Suppressor macrophage (primary cell): ENCODE results near the gene IL17RA.
"Not testable (repeated sequence)": the region's sequence is repeated elsewhere in the genome, so short reads cannot be mapped to it uniquely, and the experiment has no call there.

Experiments used
- DNase-seq, 4 experiments: peaks; one replicate each; pipeline ENCODE4 v3.0.0-alpha.2; 2020 to 2022

The IL17RA gene

DNA sequence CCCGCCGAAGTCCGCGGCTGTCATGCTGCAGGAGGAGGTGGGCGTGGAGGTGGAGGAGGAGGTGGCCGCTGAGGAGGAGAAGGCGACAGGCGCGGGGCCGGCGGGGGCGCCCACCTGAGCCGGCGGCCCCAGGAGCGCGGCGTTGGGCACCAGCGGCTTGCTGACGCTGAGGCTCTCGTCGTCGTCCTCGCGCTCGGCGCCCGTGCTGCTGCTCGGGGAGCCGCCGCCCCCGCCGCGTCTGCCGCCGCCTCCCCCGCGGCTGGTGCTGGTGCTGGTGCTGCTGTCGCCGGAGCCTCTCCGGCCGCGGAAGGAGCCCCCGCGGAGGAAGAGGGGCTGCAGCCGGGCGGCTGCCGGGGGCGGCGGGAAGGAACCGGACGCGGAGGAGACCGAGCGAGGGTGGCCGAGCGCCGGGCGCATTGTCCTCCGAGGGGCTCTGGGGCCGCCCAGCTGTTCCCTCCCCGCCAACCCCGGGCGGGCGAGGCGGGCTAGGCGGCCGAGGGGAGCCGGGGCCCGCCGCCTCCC lies 36.0 kb downstream of the IL17RA start:
- peak in 3 of 4 experiments; percentile 49 to 76 (median 67) for DNase-seq

DNA sequence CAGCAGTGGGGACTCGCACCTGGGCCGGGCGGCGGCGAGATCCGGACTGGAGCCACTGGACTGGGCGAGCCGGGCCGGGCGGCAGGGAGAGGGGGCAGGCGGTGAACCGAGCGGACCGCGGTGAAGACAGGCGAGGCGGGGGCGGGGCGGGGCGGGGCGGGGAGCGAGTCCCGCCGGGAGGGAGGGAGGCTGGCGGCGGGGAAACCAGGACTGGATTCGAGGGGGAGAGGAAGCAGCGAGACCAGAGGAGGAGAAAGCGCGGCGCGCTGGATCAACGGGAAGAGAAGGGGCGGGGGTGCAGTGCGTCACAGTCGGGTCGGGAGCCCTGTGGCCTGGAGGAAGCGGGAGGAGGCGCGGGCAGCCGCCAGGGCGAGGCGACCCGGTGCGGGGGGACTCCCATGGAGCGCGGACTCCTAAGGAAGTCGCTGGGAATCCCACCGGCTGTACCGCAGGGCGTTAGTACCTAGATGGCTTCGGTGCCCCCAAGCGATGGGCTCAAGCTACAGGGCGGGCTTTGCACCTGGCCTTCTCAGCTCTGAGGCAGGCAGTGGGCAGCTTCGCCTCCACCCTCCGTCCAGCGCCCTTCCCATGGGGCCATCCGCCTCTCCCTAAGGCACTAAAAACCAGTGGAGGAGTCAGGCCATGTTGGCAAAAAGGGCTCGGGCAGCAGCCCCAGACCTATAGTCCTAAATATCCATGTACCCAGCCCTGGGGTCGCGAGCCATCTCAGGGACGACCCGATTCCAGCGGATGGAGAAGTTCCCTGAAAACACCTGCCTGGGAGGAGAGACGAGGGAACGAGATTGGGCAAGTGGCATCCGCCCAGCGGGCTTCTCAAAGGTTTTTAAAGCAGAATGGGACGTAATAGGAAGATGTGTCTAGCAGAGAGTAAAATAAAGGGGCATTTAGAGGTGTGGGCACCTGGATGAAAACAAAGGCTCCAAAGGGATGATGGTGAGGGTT lies 36.7 kb downstream of the IL17RA start, which contains the start of gene TMEM121B:
TMEM121B (minus strand) TSS at position 128 of the 963 bp plus-strand sequence. CDS start 233 bp downstream, outside the sequence.
- peak; percentile 87 to 92 (median 91) for DNase-seq

DNA sequence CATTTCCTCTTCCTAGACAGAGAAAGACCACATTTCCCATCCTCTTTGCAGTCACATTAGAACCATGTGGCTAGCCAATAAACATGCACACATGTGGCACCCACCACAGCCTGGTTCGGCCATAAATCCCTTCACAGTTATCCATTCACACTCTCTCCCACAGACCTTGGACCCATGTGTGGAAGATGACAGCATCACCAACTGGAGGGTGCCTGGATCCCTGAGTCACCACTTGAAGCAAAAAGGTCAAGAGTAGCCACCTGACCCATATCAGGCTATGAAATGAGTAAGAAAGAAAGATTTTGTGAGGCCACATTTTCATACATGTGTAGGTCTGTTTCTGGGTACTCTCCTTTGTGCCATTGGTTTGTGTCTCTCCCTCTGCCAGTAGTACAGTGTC lies 45.4 kb downstream of the IL17RA start:
- peak in 1 of 4 experiments; percentile 66 for DNase-seq

DNA sequence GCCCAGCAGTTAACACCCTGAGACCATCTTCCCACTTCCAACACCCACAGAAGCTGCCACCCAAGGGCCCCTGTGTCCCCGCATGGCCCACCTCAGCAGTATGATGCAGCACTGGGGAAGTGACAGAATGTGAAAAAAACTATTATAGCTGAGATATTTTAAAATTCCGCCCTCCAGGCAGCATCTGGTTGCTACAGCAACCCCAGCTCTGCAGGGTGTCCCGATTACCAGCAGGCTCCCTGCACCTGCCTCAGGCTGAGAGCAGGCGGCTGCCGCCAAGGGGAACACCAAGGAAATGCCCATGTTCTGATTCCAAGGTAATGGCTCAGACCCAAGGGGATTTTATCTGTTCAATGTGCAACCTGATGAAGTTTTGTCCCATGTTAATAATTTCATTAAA lies 46.9 kb downstream of the IL17RA start:
- DNase-seq: peak in 1 of 4 experiments; percentile 45

DNA sequence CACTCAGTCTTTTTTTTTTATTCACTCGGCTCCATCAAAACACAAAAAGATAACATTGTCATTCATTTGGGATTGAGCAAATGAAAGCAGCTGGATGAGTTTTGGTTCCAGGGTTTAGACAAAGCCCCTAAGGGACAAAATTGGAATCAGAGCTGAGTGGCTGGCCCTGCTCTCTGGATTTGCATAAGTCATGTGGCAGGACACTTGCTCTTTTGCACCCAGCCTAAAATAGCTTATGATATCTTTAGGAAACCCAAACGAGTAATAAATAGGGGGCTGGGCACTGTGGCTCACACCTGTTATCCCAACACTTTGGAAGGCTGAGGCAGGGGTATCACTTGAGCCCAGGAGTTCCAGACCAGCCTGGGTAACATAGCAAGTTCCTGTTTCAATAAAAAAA lies 47.3 kb downstream of the IL17RA start:
- DNase-seq: no peak

DNA sequence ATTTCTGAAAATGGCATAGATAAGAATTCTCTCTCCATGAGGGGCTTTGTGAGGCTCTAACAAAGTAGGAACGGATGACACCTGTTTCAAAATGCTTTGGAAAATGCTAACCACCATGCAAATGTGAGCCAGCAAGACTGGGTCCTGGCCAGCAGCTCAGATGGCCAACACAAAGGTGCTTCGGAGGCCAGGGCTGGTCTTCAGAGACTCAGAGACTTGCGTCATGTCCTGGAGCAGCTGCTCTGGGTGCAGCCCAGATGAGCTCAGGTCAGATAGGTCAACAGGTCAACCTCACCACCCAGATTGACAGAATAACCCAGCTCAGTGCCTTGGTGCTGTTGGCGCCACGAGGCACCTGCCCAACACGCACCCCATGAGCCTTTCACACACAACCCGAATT lies 48.3 kb downstream of the IL17RA start:
- no peak for DNase-seq

DNA sequence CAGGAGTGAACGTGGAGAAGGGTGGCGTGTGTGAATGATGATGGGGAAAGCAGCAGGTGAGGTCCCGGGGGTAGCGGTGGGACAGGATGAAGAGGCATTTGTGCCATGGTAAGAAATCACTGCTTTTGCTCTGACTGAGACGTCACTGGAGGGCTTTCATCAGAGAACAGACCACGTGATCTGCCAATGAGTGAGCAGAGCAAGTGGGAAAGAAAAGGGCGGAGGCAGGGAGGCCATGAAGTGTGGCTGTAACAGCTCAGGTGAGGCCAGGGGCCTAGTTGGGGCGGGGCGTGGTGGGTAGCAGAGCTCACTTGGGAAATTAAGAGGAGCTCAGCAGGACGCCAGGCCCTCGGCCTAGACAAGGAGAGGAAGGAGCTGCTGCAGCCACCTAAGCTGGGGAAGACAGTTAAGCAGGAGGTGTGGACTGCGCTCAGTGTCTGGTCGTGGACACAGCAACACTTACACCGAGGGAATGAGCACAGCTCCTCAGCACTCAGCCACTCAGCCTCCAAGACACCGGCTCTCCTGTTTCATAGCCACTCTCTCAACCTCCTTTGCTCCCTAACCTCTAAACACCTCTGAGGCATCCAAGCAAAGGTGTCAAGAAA lies 50.5 kb downstream of the IL17RA start:
- no peak for DNase-seq

DNA sequence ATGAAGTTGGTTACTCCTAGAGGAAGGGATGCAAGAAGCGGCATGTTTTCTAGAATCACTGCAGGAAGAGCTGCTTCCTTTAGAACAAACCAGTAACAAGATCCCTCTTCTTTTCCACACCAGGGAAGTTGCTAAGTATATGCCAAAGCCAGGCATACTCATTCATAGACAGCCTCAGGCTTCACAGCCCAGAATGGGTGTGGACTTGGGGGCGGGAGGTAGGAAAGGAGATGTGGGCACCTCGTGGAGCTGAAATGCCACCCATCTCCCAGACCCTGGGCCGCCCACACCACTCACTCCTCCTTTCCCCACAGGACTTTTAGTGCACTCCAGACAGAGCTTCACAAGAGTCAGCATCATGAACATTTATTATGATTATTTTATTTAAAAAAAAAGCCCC lies 52.4 kb downstream of the IL17RA start:
- no peak for DNase-seq

DNA sequence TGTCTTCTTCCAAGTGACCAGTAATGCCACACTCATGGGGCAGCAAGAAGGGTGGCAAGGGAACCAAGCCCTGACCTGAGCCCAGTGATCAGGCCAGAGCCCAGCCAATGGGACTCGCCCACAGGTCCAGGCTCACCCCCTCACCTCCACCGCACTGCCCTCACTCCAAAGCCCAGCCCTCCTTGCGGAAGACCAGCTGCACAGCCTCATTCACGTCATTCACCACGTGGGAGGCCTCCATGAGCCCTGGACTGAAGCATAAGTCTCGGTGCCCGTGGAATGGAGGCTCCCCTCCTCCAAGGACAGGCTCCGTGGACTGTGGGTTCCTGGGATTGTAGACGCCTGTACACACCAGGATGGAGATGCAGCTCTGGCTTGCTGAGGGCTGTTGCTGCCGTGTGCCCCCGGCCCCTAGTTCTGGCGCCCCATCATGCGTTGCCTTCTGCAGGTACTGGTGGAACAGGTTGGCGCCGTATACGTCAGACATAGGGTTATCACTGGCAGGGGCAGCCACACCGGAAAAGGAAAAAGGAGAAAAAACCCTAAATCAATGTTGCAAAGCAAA lies 53.1 kb downstream of the IL17RA start:
- no peak for DNase-seq

DNA sequence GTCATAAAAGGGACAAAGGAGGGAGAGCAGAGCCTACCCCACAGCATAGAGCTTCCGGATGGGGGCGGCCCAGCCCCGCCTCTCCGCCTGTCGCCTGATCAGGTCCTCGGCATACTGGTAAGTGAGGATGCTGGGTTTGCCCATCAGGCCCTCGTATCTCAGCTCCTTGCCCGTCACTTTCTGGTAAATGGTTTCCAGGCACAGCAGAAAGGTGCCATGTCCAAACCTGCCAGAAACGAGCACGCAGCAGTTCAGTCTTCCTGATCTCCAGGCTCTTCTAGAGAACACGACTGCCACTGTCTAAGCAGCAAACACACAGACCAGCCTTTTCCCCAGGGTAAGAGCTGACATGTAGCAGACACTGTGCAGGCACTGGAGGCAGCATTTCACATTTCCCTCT lies 53.7 kb downstream of the IL17RA start:
- DNase-seq: no peak

DNA sequence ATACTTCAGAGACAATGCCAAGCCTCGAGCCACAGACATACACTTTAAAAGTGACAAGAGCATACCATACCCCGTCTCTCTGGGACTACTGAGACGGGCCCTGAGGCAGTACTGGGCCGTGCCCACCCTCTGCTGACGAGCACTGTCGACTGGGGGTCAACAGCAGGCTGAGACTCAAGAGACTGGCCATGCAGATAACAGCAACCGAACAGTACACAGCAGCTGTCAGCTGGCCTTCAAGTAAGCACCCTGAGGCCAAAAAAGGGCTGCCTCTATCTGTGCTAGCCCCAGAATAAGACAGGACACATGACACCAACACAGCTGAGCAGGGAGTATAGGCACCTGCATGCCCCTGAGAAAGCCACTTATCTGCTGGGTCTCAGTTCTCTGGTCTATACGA lies 55.2 kb downstream of the IL17RA start:
- no peak for DNase-seq

DNA sequence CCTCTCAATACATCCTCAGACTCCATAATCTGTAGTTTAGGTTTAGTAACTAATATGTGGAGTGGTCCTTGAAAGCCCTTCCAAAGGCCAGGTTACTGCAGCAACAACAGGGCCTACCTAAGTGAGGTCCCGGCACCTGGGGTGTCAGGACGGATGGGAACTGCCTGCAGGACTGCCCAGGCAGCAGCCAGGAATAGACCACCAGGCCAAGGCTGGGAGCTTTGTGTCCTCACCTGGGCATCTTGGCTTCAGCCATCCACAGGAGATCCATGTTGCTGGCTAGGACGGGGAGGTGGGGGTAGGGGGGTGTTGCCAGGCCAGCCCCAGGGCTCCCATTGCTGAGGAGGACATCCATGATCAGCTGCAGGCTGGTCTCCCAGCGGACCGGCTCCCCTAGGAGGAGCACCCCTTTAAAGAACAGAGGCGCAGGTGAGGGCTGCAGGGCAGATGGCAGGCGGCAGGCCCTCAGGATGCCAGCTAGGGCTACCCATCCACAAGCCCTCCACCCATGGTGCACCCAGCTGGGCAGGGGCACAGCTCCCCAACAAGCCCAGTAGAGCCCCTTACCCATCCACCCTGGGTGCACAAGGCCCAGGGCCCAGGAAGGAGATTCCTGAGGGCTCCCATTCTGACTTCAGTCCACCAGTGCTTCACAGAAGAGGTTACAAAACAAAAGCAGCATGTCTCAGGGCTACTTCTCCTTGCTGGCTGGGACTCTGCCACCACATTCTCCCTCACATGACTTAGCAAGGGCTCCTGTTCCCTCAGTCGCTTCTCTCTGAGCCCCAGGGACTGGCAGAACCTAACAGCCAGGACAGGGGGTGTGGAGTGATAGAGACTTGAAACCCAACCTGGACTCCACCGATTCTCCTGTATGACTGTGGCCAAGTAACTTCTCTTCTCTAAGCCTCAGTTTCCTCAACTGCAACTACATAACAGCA lies 56.3 kb downstream of the IL17RA start:
- peak in 3 of 4 experiments; percentile 42 to 69 (median 65) for DNase-seq

DNA sequence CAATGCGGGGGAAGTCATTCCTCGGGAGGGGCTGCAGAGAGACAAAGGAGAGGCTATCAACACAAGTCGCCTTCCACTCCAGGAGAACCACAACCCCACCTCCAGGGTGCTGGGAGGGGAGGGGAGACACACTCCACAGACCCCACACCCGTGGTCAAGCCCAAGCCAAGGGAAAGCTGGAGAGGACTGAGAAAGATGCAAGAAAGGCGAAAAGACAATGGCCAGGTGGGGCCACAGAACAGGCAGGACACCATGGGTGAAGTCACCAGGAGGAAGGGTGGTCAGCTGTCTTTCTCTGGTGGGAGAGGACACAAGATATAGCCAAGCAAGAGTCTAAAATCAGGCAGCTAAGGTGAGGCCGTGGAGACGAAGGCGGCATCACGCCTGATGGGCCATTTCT lies 58.3 kb downstream of the IL17RA start:
- DNase-seq: no peak

DNA sequence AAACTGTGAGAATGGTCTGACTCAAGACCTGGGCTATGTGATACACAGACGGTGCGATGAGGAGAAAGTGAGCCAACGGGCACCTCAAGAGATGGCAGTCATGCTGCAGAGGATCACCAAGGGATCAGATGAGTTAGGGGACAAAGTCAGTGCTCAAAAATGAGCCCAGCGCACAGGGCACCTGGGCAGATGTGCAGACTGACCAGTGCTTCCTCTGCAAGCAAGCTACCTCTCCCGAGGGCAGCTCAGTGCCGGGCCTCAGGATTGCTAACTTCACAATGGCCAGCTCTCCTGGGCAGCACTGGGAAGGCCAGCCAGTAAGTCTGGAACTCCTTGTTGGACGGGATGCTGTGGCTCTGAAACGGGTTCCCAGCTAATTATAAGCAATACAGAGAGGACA lies 59.0 kb downstream of the IL17RA start:
- DNase-seq: no peak

DNA sequence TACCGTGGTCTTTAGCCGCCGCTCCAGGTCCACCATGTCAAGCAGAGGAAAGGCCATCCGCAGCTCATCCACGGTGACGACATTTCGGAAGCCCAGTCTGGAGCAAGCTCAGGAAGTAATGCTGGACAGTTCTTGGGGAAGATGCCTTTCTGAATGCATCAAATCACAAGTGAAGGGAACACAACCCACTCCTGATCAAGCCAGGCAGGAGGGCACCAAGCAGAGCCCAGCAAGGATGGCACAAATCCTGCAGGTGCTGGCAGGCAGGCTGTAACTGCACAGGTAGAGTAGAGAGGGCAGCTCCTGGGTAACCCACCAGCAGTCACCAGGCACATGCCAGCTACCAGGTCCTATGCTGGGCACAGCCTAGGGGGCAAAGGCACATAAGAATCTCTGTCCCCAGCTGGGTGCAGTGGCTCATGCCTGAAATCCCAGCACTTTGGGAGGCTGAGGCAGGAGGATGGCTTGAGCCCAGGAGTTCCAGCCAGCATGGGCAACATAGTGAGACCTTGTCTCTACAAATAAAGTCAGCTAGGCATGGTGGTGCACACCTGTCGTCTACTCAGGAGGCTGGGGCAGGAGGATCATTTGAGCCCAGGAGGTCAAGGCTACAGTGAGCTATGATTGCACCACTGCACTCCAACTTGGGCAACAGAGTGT lies 60.4 kb downstream of the IL17RA start:
- no peak for DNase-seq

DNA sequence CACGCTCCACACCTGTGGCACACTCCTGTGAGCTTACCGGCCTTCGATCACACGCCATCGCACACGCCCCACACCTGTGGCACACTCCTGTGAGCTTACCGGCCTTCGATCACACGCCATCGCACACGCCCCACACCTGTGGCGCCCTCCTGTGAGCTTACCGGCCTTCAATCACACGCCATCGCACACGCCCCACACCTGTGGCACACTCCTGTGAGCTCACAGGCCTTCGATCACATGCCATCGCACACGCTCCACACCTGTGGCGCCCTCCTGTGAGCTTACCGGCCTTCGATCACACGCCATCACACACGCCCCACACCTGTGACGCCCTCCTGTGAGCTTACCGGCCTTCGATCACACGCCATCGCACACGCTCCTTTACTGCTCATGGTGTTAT lies 62.7 kb downstream of the IL17RA start:
- DNase-seq: not testable (repeated sequence)

DNA sequence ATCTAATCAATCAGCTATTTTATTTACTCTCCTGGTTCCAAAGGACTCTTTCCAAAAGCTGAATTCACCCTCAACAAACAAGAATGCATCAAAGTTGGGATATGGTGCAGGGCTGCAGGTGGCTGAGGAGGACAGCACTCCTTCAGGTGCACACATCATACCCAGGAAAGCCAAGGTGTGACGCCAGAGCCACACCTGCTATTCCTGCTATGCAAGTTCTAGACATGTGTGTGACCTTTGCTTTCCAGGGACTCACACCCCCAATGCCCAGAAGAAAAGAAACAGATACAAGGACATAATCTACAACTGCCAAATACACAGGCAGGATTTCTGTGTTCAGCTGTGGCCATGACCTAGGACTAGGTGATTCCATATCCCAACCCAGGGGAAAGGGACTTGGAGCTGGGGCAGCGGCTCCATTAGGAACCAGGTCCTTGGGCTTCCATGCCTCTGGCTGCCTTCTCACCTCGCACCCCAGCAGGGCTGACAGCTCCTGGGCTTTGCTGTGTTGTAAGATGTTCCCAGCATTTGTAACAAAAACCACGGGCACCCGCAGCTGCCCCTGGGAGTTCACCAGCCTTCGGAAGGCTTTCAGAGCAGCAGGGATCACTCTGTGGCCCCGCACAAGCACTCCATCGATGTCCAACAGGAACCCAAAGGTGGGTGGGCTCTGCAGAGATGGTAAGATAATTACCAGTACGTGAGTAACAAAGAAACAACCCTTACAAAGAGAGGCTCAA lies 64.4 kb downstream of the IL17RA start:
- DNase-seq: no peak

DNA sequence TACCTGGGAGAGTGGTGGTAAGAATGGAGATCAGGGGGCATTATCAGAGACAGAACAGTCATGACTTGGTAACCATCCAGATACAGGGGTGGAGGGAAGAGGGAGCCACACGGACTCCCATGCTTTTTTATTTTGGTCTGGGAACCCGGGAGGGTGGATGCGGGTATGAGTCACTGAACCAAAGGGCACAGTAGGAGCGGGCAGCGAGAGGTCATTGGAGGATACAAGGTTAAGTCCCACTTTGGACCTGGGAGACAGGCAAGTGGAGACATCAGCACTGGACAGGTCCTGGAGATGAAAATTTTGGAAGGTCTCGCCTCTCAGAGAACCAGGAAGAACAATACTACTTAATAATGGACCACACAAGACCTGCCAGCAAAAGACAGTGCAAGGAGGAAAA lies 67.5 kb downstream of the IL17RA start:
- no peak for DNase-seq

DNA sequence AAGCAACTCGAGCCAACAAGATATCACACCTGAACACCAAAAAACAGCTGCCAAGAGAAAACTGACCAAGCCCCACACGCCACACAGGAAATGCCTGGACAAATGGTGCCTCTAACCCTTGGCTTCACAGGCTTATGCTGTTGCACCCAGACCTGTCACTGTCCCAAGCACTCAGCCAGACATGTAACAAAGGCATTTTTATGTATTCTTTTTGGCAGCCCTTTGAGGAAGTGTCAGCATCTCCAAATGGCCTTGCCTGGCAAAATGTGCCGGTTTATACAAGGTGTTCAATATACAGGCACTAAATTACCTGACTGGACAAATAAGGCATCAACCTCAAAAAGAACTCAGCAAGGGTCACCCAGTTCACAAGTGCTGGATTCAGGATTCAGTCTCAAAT lies 68.2 kb downstream of the IL17RA start:
- DNase-seq: no peak

DNA sequence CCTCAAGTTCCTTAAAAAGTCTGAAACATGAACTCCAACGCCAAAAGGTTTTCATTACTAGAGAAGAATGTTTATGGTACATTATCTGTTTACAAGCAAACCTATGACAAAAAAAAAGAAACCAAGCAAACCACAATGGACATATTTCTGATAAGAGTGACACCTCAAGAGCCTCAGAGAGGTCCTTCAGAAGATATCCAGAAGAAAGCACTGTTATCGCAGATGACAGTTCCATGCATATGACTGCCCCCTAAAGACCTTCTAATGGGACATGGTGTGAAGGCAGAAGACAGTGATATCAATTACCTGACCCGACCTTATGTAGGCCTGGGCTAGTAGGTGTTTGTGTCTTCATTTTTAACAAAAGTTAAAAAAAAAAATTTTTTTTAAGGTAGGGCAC lies 71.1 kb downstream of the IL17RA start:
- peak in 1 of 4 experiments; percentile 22 for DNase-seq

DNA sequence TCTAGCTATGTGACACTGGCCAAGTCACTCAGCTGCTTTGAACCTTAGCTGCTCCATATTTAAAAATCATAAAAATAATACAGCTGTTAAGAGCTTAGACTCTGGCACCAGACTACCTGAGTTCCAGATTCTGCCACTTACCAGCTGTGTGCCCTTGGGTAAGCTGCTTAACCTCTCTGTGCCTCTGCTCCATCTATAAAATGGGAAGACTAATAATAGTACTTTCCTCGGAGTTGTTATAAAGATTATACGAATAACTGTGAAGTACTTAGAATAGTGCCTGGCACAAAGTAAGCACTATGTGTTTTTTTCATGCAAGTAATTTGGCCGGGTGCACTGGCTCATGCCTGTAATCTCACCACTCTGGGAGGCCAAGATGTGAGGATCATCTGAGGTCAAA lies 72.9 kb downstream of the IL17RA start:
- no peak for DNase-seq
